Activated CD4-positive, CD25-positive, alpha-beta regulatory T cell treated with anti-CD3 and anti-CD28 coated beads, Interleukin-2, amount 50 U/mL, for 16 hours (primary cell): ENCODE data around the gene OR2A42.
"Not testable (repeated sequence)": the region's sequence is repeated elsewhere in the genome, so short reads cannot be mapped to it uniquely, and the experiment has no call there.

Experiments used
- DNase-seq: peaks from one replicate; pipeline ENCODE4 v3.0.0-alpha.2; 2020; ENCODE audit warnings: low read depth, low spot score

The OR2A42 gene

DNA sequence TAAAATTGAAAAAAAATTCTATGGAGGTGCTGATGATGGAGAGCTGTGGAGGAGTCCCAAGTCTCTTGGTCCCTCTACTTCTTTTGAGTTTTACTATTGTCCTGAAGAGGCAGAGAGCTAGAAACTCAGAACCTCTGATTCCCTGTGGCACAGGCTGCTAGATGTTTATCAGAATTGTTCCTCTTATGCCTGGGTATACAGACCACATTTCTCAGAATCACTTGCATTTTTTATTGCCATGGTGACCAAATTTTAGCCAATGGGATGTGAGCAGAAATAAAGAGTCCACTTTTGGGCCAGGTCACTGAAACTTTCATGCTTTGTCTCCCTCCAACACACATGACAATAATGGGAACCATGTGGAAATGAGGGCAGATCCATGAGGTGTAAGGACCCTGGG, 15.7 kb downstream of the OR2A42 start:
- not testable (repeated sequence) for DNase-seq

- not testable (repeated sequence) for DNase-seq
These were observed 18.9 kb downstream of the OR2A42 start for GRCh38 chr7:144220531-144220930.

DNA sequence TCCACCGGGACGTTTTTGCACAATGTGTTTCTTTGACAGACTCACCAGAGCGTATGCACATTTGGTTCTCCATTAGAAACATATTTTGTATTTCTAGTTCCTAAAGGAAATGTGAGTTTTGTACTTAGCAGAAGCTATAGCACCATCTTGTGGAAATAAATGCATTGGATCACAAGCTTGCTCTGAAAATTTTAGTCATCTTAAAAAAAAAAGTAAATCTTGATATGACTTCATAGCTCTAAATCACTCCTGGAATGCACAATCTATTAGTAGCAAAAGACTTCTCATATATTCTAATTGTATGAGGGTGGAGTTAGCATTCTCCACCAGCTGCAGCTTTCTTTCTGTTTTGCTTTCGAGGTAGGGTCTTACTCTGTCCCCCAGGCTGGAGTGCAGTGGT, 20.3 kb downstream of the OR2A42 start:
- DNase-seq, result not testable (repeated sequence)

- not testable (repeated sequence) for DNase-seq
These were observed 20.8 kb downstream of the OR2A42 start for GRCh38 chr7:144218581-144218980.

DNA sequence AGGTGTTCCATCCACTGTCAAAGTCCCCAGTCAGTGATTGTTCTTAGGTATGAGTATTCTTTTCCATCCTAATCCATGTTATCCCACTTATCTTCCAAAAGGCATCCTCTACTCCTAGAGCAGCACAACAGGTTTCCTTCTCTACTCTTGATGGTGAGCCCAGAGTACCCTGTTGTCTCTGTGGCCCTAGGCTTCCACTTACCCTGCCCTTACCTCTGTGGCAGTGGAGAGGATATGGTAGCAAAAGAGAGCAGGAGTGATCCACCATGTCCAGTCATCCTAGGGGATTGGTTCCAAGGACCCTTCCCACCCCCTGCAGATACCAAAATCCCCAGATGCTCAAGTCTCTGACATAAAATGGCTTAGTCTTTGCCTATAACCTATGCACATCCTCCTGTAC, 22.2 kb downstream of the OR2A42 start:
- not testable (repeated sequence) for DNase-seq

- not testable (repeated sequence) for DNase-seq
These were observed 34.1 kb downstream of the OR2A42 start for GRCh38 chr7:144205306-144205705.

- not testable (repeated sequence) for DNase-seq
These were observed 36.3 kb downstream of the OR2A42 start for GRCh38 chr7:144203086-144203485.

- not testable (repeated sequence) for DNase-seq
These were observed 37.4 kb downstream of the OR2A42 start for GRCh38 chr7:144201978-144202377.

- not testable (repeated sequence) for DNase-seq
These were observed 40.5 kb downstream of the OR2A42 start for GRCh38 chr7:144198934-144199333.

- not testable (repeated sequence) for DNase-seq
These were observed 44.1 kb downstream of the OR2A42 start, which contains the start of gene ARHGEF35 for GRCh38 chr7:144195212-144195872. ARHGEF35 (minus strand) TSS chr7:144195833; CDS start chr7:144188383, 7,450 bp downstream.

- not testable (repeated sequence) for DNase-seq
These were observed 45.0 kb downstream of the OR2A42 start for GRCh38 chr7:144194453-144194852.

DNA sequence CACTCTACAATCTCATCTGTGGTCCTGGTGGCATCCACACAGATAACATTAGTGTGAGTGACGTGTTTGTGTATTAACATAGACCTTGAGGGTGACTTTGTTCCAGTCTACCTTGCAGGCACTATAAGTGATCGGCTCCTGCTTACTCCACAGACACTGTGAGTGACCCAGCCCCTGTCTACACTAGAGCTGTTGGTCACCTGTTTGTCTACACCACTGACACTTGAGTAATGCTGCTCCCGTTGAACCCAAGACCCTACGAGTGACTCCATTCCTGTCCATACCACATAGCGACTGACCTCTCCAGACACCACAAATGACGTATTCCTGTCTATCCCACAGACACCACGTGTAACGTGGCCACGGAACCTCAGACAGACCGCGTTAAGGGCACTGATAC, 45.6 kb downstream of the OR2A42 start:
- DNase-seq, result not testable (repeated sequence)

GRCh38 chr7:144188578-144189171, 50.7 kb downstream of the OR2A42 start:
- DNase-seq, result not testable (repeated sequence)

DNA sequence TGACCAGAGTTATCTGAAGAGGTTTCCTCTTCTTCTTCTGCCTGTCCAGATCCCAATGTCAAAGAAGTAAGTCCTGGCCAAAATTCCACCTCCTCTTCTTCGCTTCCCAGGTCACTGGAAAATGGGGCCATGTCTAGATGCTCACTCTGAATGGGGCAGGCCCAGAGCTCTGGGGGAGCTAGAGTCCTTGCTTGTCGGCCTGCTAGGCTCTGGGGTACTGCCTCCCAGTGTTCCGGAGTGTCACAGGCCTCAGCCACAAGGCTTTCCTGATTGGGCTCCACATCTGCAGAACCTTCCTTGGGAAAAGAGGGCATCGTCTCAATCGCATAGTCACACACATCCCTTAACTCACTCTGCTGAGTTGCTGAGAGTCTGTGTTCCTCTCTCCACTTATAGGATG, 51.6 kb downstream of the OR2A42 start:
- DNase-seq, result not testable (repeated sequence)

- DNase-seq, result not testable (repeated sequence)
These were observed 56.2 kb downstream of the OR2A42 start, which contains the start of gene CTAGE4 for GRCh38 chr7:144183166-144183565. CTAGE4 (plus strand) TSS chr7:144183466; CDS start chr7:144183504, 38 bp downstream.

GRCh38 chr7:144179165-144179479, 60.3 kb downstream of the OR2A42 start:
- DNase-seq, result not testable (repeated sequence)

DNA sequence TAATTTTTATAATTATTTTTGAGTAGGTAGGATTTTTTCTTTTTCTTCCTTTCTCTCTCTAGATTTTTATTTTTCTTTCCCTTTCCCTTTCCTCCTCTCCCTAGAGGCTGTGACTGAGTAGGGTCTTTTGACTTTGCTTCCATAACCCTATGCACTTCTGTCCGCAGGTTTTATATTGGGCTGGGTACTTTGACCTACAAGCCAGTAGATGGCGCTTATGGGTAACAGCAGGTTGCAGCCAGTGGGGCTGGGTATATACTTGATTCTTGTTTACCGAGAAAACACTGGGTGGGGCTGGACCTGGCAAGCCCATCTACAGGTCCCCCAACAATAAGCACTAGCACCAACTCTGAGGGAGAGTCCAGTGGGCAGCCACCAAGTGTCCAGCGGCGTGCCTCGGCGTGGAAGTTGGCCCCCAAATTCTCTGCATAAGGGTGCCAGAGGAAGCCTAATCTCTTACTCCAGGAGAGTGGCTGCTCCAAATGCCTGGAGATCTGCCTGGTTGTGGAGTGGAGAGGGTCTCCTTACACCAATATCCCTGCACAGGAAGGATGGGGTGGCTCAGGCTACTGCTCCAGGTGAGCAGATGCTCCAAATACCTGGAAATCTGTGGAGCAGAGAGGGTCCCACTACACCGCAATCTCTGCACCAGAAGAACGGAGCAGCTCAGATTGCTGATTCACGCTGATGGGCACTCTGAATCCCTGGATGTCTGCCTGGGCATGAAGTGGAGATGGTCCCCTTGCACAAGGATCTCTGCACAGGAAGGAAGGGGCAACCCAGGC, 60.8 kb downstream of the OR2A42 start:
- not testable (repeated sequence) for DNase-seq
